Thoracic aorta (tissue), 2 donors: ENCODE results near the gene ADAMTSL3. TPM values are rescaled to one million over a fixed set of nuclear protein-coding genes. Genes with fewer than 3 reads are reported as not detected.

ENCODE experiments used
- ATAC-seq: fragments of 150-250 bp; one replicate; pipeline ENCODE4 v1.8.0; 2017; ENCODE audit warnings: low read depth; ENCODE audit not compliant: insufficient number of reproducible peaks, low FRiP score
- DNase-seq: peaks from one replicate; pipeline ENCODE4 v3.0.0-alpha.2; 2020; ENCODE audit warnings: low spot score
- H3K27ac ChIP-seq, 2 donors: fragments of 200-600 bp; sonication (generic); 1 replicate in 1 of 2; 2 replicates in 1 of 2; pipeline ENCODE4 v1.5.1; 2016; ENCODE audit warnings: mild to moderate bottlenecking in 2 of 2, moderate library complexity in 2 of 2
- H3K27me3 ChIP-seq: fragments of 200-600 bp; sonication (generic); replicated peaks from 2 replicates; pipeline ENCODE4 v1.6.0; 2016; ENCODE audit warnings: mild to moderate bottlenecking; ENCODE audit not compliant: insufficient read depth
- H3K36me3 ChIP-seq: fragments of 200-600 bp; sonication (generic); one replicate; pipeline ENCODE4 v1.5.1; 2016
- H3K4me1 ChIP-seq, 2 donors: fragments of 200-600 bp; sonication (generic); 1 replicate in 1 of 2; 2 replicates in 1 of 2; pipeline versions ENCODE4 v1.5.1 to v1.6.0; 2016; ENCODE audit warnings: low read depth in 2 of 2, mild to moderate bottlenecking in 1 of 2; ENCODE audit not compliant: control insufficient read depth in 1 of 2
- H3K4me3 ChIP-seq: fragments of 200-600 bp; sonication (generic); 2 replicates; pipeline ENCODE4 v1.5.1; 2016; ENCODE audit warnings: mild to moderate bottlenecking
- H3K9me3 ChIP-seq: fragments of 200-600 bp; sonication (generic); 2 replicates; pipeline ENCODE4 v1.5.1; 2016
- total RNA-seq, 2 donors: library from RNA; depleted of rRNA; stranded (reverse); fragments of >200 nt; gene quantifications; one replicate each; pipeline versions ENCODE4 v1.1.0 to v1.2.3, GENCODE V29; 2016
- TF ChIP-seq, protein P1 (sequence below): fragments of 200-600 bp; sonication (generic); IDR thresholded peaks from one replicate; pipeline ENCODE4 v1.5.1; 2019; ENCODE audit warnings: antibody characterized with exemption

ADAMTSL3 gene
- total RNA-seq, 2 donors from 2014 or later = 41.4 to 45.4 TPM

GRCh38 chr15:83784975-83785374 is 131.1 kb downstream of the ADAMTSL3 start:
- Histone ChIP-seq H3K9me3 (peaks cover 4% of the 10 kb centered on the region), H3K4me3 (no peak overlapping the region), H3K4me1 (peaks cover 0 to 2% of the 10 kb centered on the region in 2 donors), H3K27ac (no peak overlapping the region), H3K36me3 (no peaks in the 10 kb centered on the region), H3K27me3 (no peaks in the 10 kb centered on the region)
- no peak for DNase-seq
- TF ChIP-seq, protein P1, sequence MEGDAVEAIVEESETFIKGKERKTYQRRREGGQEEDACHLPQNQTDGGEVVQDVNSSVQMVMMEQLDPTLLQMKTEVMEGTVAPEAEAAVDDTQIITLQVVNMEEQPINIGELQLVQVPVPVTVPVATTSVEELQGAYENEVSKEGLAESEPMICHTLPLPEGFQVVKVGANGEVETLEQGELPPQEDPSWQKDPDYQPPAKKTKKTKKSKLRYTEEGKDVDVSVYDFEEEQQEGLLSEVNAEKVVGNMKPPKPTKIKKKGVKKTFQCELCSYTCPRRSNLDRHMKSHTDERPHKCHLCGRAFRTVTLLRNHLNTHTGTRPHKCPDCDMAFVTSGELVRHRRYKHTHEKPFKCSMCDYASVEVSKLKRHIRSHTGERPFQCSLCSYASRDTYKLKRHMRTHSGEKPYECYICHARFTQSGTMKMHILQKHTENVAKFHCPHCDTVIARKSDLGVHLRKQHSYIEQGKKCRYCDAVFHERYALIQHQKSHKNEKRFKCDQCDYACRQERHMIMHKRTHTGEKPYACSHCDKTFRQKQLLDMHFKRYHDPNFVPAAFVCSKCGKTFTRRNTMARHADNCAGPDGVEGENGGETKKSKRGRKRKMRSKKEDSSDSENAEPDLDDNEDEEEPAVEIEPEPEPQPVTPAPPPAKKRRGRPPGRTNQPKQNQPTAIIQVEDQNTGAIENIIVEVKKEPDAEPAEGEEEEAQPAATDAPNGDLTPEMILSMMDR = no peak
- no peak for ATAC-seq

DNA sequence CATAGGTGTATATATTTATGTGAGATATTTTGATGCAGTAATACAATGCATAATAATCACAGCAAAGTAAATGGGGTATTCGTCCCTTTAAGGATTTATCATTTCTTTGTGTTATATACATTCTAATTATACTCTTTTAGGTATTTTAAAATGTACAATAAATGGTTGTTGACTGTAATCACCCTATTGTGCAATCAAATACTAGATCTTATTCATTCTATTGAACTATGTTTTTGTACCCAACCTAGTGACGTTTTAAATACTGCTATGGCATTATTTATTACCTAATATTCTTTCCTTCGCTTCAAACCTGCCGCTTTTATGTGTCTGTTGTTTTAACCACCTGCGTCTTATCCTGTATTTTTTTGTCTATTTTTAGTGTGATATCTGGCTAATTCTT is 132.4 kb downstream of the ADAMTSL3 start:
- Histone ChIP-seq H3K4me3 (no peak overlapping the region), H3K27ac (no peak overlapping the region), H3K4me1 (peaks cover 0 to 2% of the 10 kb centered on the region in 2 donors), H3K36me3 (no peaks in the 10 kb centered on the region), H3K27me3 (no peaks in the 10 kb centered on the region), H3K9me3 (peaks cover 4% of the 10 kb centered on the region)
- no peak for ATAC-seq
- TF ChIP-seq, protein P1 = no peak
- no peak for DNase-seq

GRCh38 chr15:83793069-83793468 is 139.1 kb downstream of the ADAMTSL3 start:
- DNase-seq (no peak), ATAC-seq (no peak)
- no peaks in the 10 kb centered on the region for H3K27me3 ChIP-seq
- no peak overlapping the region for H3K27ac ChIP-seq
- H3K4me3 ChIP-seq = no peak overlapping the region
- H3K4me1 ChIP-seq = peaks cover 0 to 2% of the 10 kb centered on the region in 2 donors
- TF ChIP-seq, protein P1 = no peak
- no peaks in the 10 kb centered on the region for H3K9me3 ChIP-seq
- H3K36me3 ChIP-seq = no peaks in the 10 kb centered on the region

DNA sequence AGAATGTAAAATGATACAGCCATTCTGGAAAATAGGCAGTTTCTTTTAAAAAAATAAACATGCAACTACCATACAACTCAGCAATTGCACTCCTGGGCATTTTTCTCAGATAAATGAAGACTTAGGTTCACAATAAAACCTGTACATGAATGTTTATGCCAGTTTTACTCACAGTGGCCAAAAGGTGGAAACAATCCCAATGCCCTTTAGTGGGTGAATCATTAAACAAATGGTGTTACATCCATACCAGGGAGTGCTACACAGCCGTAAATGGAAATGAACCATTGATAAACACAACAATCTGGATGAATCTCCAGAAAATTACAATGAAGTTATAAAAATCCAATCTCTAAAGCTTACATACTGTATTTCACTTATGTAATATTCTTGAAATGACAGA is 140.3 kb downstream of the ADAMTSL3 start:
- TF ChIP-seq, protein P1 = no peak
- ATAC-seq (no peak), DNase-seq (no peak)
- Histone ChIP-seq H3K9me3 (no peaks in the 10 kb centered on the region), H3K27ac (no peak overlapping the region), H3K4me1 (no peaks in the 10 kb centered on the region), H3K36me3 (no peaks in the 10 kb centered on the region), H3K27me3 (no peaks in the 10 kb centered on the region), H3K4me3 (no peak overlapping the region)

- ATAC-seq = no peak
Measured at GRCh38 chr15:83809345-83809744, 155.4 kb downstream of the ADAMTSL3 start.

More at GRCh38 chr15:83809345-83809744, 155.4 kb downstream of the ADAMTSL3 start:
- no peak for DNase-seq
- peaks cover 10% of the 10 kb centered on the region for H3K36me3 ChIP-seq
- H3K27me3 ChIP-seq = no peaks in the 10 kb centered on the region
- H3K27ac ChIP-seq = no peak overlapping the region
- TF ChIP-seq, protein P1 = no peak
- no peaks in the 10 kb centered on the region for H3K9me3 ChIP-seq
- no peaks in the 10 kb centered on the region for H3K4me1 ChIP-seq
- H3K4me3 ChIP-seq = no peak overlapping the region
